ENCODE results near the gene CREB5. TPM values are rescaled to one million over a fixed set of nuclear protein-coding genes. Genes with fewer than 3 reads are reported as not detected.
A peak's percentile ranks its signal among the peaks of the same experiment; 100 is the strongest.

CREB5 gene, protein sequence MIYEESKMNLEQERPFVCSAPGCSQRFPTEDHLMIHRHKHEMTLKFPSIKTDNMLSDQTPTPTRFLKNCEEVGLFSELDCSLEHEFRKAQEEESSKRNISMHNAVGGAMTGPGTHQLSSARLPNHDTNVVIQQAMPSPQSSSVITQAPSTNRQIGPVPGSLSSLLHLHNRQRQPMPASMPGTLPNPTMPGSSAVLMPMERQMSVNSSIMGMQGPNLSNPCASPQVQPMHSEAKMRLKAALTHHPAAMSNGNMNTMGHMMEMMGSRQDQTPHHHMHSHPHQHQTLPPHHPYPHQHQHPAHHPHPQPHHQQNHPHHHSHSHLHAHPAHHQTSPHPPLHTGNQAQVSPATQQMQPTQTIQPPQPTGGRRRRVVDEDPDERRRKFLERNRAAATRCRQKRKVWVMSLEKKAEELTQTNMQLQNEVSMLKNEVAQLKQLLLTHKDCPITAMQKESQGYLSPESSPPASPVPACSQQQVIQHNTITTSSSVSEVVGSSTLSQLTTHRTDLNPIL
- 2.7 TPM for polyA plus RNA-seq (2013, experiment 1 of 2)
- polyA plus RNA-seq (2013, experiment 2 of 2): 2.8 TPM

DNA sequence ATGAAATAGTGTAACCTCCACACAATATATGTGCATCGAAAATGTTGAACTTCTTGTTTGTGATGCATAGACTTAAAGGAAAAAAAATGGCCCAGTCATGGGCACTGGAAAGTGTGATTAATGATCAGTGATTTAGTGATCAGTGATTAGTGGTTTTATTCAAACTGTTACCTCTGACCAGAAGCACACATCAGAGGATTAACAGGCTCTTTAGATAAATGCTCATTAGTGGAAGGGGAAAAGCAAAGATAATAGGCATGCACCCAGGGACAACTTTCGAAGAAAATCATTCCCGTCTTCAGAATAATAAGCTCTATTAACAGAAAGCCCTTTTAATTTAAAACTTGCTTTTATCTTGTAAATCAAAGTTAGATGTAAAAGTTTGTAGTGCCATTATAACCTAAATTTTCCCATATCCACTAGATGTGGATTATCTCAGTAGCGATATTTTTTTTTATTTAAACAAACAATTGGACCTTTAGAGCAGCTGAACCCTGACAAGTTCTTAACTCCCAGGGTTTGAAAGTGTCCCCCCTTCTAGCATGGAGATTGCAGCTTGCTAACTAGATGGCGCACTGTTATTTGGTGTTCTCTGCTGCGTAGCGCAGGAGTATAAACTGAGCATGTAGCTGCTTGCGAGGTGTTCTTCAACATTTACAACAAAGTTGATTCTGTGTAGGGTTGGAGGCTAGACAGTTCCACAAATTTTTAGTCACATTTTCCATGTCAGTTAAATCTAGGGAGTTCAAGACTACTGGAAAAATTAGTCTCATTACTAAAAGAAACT is at the start of gene CREB5:
Gene CREB5 (plus strand): TSS at position 643 of the 787 bp plus-strand sequence. CDS start 397 bp downstream, outside the sequence.
- Histone ChIP-seq H4K8ac (ENCODE audit: low read length) (no peak within 1 kb of the TSS), H3K27ac (ENCODE audit: low read length, poor library complexity, severe bottlenecking) (no peak within 1 kb of the TSS), H2BK5ac (ENCODE audit: low read depth, low read length, poor library complexity, severe bottlenecking) (no peak within 1 kb of the TSS), H3K4me1 (ENCODE audit: control insufficient read depth, insufficient read depth, low read depth, low read length) (peaks cover 9% of the 10 kb centered on the region), H3K27me3 (ENCODE audit: control insufficient read depth in 1 of 2, insufficient read depth in 1 of 2, low read length in 2 of 2) (no peaks in the 10 kb centered on the region), H3K4me2 (ENCODE audit: low read length, poor library complexity, severe bottlenecking) (no peak within 1 kb of the TSS), H3K36me3 (ENCODE audit: control insufficient read depth in 1 of 2, insufficient read depth in 2 of 2, low read depth in 1 of 2, low read length in 2 of 2) (no peaks in the 10 kb centered on the region), H3K9ac (ENCODE audit: low read length) (peak within 1 kb of the TSS; percentile 98), H3K9me3 (ENCODE audit: control insufficient read depth, low read length) (no peaks in the 10 kb centered on the region), H3K18ac (ENCODE audit: low read depth in 1 of 2, low read length in 2 of 2) (no peak within 1 kb of the TSS), H3K23ac (ENCODE audit: low read length in 2 of 2) (no peak within 1 kb of the TSS), H3K14ac (ENCODE audit: low read length in 2 of 2) (no peak within 1 kb of the TSS), H2BK12ac (ENCODE audit: low read length in 2 of 2) (no peak within 1 kb of the TSS), H2AFZ (ENCODE audit: low read depth, low read length) (no peak within 1 kb of the TSS), H2BK15ac (ENCODE audit: low read depth, poor library complexity, severe bottlenecking) (no peak within 1 kb of the TSS), H4K91ac (ENCODE audit: low read length) (no peak within 1 kb of the TSS), H2AK5ac (ENCODE audit: low read length, severe bottlenecking) (no peak within 1 kb of the TSS), H3K4ac (ENCODE audit: low read depth in 1 of 2, low read length in 2 of 2) (no peak within 1 kb of the TSS), H2BK120ac (ENCODE audit: low read depth, low read length) (no peak within 1 kb of the TSS), H3K4me3 (ENCODE audit: insufficient read depth in 1 of 2, low read depth in 1 of 2, low read length in 2 of 2) (peak within 1 kb of the TSS in 1 of 2 experiments; percentile 79), H3K79me1 (replicated peaks; ENCODE audit: low read length, poor library complexity, severe bottlenecking) (peaks cover 11% of the 10 kb centered on the region)
- 41% methylated on average over 6 of the region's 8 CpGs for WGBS
- DNase-seq: peak; percentile 35

DNA sequence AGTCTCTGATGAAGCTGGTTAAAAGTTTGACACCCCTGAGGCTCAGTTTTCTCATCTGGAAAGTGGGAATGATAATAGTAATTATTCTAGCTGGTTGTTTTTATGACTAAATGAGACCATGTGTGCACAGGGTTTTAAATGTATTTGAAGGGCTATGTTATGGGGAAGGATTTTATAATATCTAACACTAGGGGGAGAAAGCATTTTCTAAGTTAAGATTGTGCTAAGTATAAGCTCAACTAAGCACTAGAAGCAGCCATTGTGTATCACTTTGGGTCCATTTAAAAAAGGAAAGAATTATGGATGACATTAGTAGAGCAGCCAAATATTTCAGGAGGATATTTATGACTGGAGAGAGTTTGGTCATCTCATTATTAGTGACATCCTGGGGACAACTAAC is 49.5 kb upstream of the CREB5 start:
- H3K36me3 ChIP-seq (ENCODE audit: control insufficient read depth in 1 of 2, insufficient read depth in 2 of 2, low read depth in 1 of 2, low read length in 2 of 2): no peaks in the 10 kb centered on the region
- H3K4me1 ChIP-seq (ENCODE audit: control insufficient read depth, insufficient read depth, low read depth, low read length): peaks cover 3% of the 10 kb centered on the region
- H3K23ac ChIP-seq (ENCODE audit: low read length in 2 of 2): no peak overlapping the region
- H2BK120ac ChIP-seq (ENCODE audit: low read depth, low read length): no peak overlapping the region
- no peak overlapping the region for H4K91ac ChIP-seq (ENCODE audit: low read length)
- no peak overlapping the region for H3K18ac ChIP-seq (ENCODE audit: low read depth in 1 of 2, low read length in 2 of 2)
- H2BK5ac ChIP-seq (ENCODE audit: low read depth, low read length, poor library complexity, severe bottlenecking): no peak overlapping the region
- no peak overlapping the region for H3K4me2 ChIP-seq (ENCODE audit: low read length, poor library complexity, severe bottlenecking)
- H2BK15ac ChIP-seq (ENCODE audit: low read depth, poor library complexity, severe bottlenecking): no peak overlapping the region
- no peak overlapping the region for H2BK12ac ChIP-seq (ENCODE audit: low read length in 2 of 2)
- no peak overlapping the region for H2AK5ac ChIP-seq (ENCODE audit: low read length, severe bottlenecking)
- H4K8ac ChIP-seq (ENCODE audit: low read length): no peak overlapping the region
- peaks cover 5% of the 10 kb centered on the region for H3K9me3 ChIP-seq (ENCODE audit: control insufficient read depth, low read length)
- no peaks in the 10 kb centered on the region for H3K27me3 ChIP-seq (ENCODE audit: control insufficient read depth in 1 of 2, insufficient read depth in 1 of 2, low read length in 2 of 2)
- no peak overlapping the region for H2AFZ ChIP-seq (ENCODE audit: low read depth, low read length)
- H3K79me1 ChIP-seq (replicated peaks; ENCODE audit: low read length, poor library complexity, severe bottlenecking): no peaks in the 10 kb centered on the region
- H3K4ac ChIP-seq (ENCODE audit: low read depth in 1 of 2, low read length in 2 of 2): no peak overlapping the region
- no peak overlapping the region for H3K9ac ChIP-seq (ENCODE audit: low read length)
- DNase-seq: no peak
- no peak overlapping the region for H3K4me3 ChIP-seq (ENCODE audit: insufficient read depth in 1 of 2, low read depth in 1 of 2, low read length in 2 of 2)
- H3K27ac ChIP-seq (ENCODE audit: low read length, poor library complexity, severe bottlenecking): no peak overlapping the region
- no peak overlapping the region for H3K14ac ChIP-seq (ENCODE audit: low read length in 2 of 2)

DNA sequence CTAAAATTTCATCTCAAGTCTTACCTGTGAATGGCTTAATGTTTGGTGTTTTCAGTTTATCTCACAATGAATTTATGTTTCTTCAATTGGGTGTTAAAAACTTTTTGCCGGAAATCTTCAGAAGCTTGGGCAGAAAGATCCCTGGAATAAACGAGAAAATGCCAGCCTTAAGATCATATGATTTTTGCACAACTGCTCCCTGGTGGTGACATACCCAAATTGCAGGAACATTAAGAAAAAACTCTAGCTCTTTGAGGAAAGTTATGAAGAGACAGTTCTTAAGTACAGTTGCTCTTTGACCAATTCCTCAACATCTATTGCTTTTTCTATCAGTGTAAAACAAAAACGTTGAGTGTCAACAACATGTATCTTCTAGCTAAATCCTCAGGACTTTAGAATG is 48.2 kb upstream of the CREB5 start:
- Histone ChIP-seq H3K27ac (ENCODE audit: low read length, poor library complexity, severe bottlenecking) (no peak overlapping the region), H3K4ac (ENCODE audit: low read depth in 1 of 2, low read length in 2 of 2) (no peak overlapping the region), H2BK120ac (ENCODE audit: low read depth, low read length) (no peak overlapping the region), H3K4me3 (ENCODE audit: insufficient read depth in 1 of 2, low read depth in 1 of 2, low read length in 2 of 2) (no peak overlapping the region), H3K27me3 (ENCODE audit: control insufficient read depth in 1 of 2, insufficient read depth in 1 of 2, low read length in 2 of 2) (no peaks in the 10 kb centered on the region), H4K91ac (ENCODE audit: low read length) (no peak overlapping the region), H2AFZ (ENCODE audit: low read depth, low read length) (no peak overlapping the region), H4K8ac (ENCODE audit: low read length) (no peak overlapping the region), H3K36me3 (ENCODE audit: control insufficient read depth in 1 of 2, insufficient read depth in 2 of 2, low read depth in 1 of 2, low read length in 2 of 2) (no peaks in the 10 kb centered on the region), H3K4me1 (ENCODE audit: control insufficient read depth, insufficient read depth, low read depth, low read length) (no peaks in the 10 kb centered on the region), H2AK5ac (ENCODE audit: low read length, severe bottlenecking) (no peak overlapping the region), H2BK5ac (ENCODE audit: low read depth, low read length, poor library complexity, severe bottlenecking) (no peak overlapping the region), H2BK12ac (ENCODE audit: low read length in 2 of 2) (no peak overlapping the region), H3K9ac (ENCODE audit: low read length) (no peak overlapping the region), H3K4me2 (ENCODE audit: low read length, poor library complexity, severe bottlenecking) (no peak overlapping the region), H3K14ac (ENCODE audit: low read length in 2 of 2) (no peak overlapping the region), H3K79me1 (replicated peaks; ENCODE audit: low read length, poor library complexity, severe bottlenecking) (no peaks in the 10 kb centered on the region), H3K23ac (ENCODE audit: low read length in 2 of 2) (no peak overlapping the region), H2BK15ac (ENCODE audit: low read depth, poor library complexity, severe bottlenecking) (no peak overlapping the region), H3K18ac (ENCODE audit: low read depth in 1 of 2, low read length in 2 of 2) (no peak overlapping the region), H3K9me3 (ENCODE audit: control insufficient read depth, low read length) (peaks cover 5% of the 10 kb centered on the region)
- 92% methylated on average over 3 of the region's 3 CpGs for WGBS
- no peak for DNase-seq

DNA sequence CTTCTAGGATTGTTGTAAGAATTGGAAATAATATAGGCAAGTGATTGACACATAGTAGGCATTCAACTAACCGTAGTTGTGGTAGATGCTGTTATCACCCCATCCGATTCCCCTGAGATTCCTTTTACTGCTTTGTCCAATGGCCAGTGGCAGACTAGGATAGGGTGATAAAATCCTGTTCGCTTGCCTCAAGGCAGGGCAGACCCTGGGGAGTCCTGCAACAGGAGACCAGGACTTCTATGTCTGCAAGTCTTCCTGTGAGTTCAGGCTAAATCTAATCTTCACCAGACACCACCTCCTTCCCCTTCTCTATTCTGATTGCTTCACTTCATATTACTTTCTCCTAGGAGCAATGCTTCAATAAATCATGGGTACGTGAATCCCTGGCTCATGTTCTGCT is 42.8 kb upstream of the CREB5 start:
- Histone ChIP-seq H3K9me3 (ENCODE audit: control insufficient read depth, low read length) (peaks cover 1% of the 10 kb centered on the region), H3K36me3 (ENCODE audit: control insufficient read depth in 1 of 2, insufficient read depth in 2 of 2, low read depth in 1 of 2, low read length in 2 of 2) (no peaks in the 10 kb centered on the region), H4K8ac (ENCODE audit: low read length) (no peak overlapping the region), H3K14ac (ENCODE audit: low read length in 2 of 2) (no peak overlapping the region), H2BK5ac (ENCODE audit: low read depth, low read length, poor library complexity, severe bottlenecking) (no peak overlapping the region), H4K91ac (ENCODE audit: low read length) (no peak overlapping the region), H3K9ac (ENCODE audit: low read length) (no peak overlapping the region), H2AFZ (ENCODE audit: low read depth, low read length) (no peak overlapping the region), H3K79me1 (replicated peaks; ENCODE audit: low read length, poor library complexity, severe bottlenecking) (no peaks in the 10 kb centered on the region), H3K4me3 (ENCODE audit: insufficient read depth in 1 of 2, low read depth in 1 of 2, low read length in 2 of 2) (no peak overlapping the region), H2BK120ac (ENCODE audit: low read depth, low read length) (no peak overlapping the region), H3K4ac (ENCODE audit: low read depth in 1 of 2, low read length in 2 of 2) (no peak overlapping the region), H3K4me1 (ENCODE audit: control insufficient read depth, insufficient read depth, low read depth, low read length) (no peaks in the 10 kb centered on the region), H2BK12ac (ENCODE audit: low read length in 2 of 2) (no peak overlapping the region), H3K18ac (ENCODE audit: low read depth in 1 of 2, low read length in 2 of 2) (no peak overlapping the region), H2AK5ac (ENCODE audit: low read length, severe bottlenecking) (no peak overlapping the region), H3K27ac (ENCODE audit: low read length, poor library complexity, severe bottlenecking) (no peak overlapping the region), H3K27me3 (ENCODE audit: control insufficient read depth in 1 of 2, insufficient read depth in 1 of 2, low read length in 2 of 2) (no peaks in the 10 kb centered on the region), H2BK15ac (ENCODE audit: low read depth, poor library complexity, severe bottlenecking) (no peak overlapping the region), H3K23ac (ENCODE audit: low read length in 2 of 2) (no peak overlapping the region), H3K4me2 (ENCODE audit: low read length, poor library complexity, severe bottlenecking) (no peak overlapping the region)
- WGBS: 52% methylated on average over 4 of the region's 4 CpGs
- no peak for DNase-seq

Measured in mesenchymal stem cell (in vitro differentiated cells and primary cell).